ENCODE results near the gene BCL2A1.
"Not testable (repeated sequence)": the region's sequence is repeated elsewhere in the genome, so short reads cannot be mapped to it uniquely, and the experiment has no call there.

The BCL2A1 gene

GRCh38 chr15:79970624-79971434 lies at the start of gene BCL2A1:
Gene BCL2A1 (minus strand): TSS chr15:79971196. CDS start chr15:79971119, 77 bp downstream.
- no peak for DNase-seq

GRCh38 chr15:80020731-80021130 lies 49.7 kb upstream of the BCL2A1 start:
- no peak for DNase-seq

GRCh38 chr15:80020149-80020548 lies 49.2 kb upstream of the BCL2A1 start:
- DNase-seq, result not testable (repeated sequence)

- no peak for DNase-seq
These were observed 48.3 kb upstream of the BCL2A1 start for GRCh38 chr15:80019168-80019745.

GRCh38 chr15:80017139-80017538 lies 46.1 kb upstream of the BCL2A1 start:
- not testable (repeated sequence) for DNase-seq

- DNase-seq, result not testable (repeated sequence)
These were observed 45.5 kb upstream of the BCL2A1 start for GRCh38 chr15:80016506-80016905.

- no peak for DNase-seq
These were observed 44.2 kb upstream of the BCL2A1 start for GRCh38 chr15:80015156-80015555.

GRCh38 chr15:80014186-80014585 lies 43.2 kb upstream of the BCL2A1 start:
- DNase-seq, result not testable (repeated sequence)

- DNase-seq, result no peak
These were observed 41.2 kb upstream of the BCL2A1 start for GRCh38 chr15:80012060-80012726.

GRCh38 chr15:80011596-80011995 lies 40.6 kb upstream of the BCL2A1 start:
- no peak for DNase-seq

GRCh38 chr15:80011041-80011523 lies 40.1 kb upstream of the BCL2A1 start:
- DNase-seq, result not testable (repeated sequence)

- no peak for DNase-seq
These were observed 39.2 kb upstream of the BCL2A1 start for GRCh38 chr15:80010131-80010673.

GRCh38 chr15:80007532-80007931 lies 36.5 kb upstream of the BCL2A1 start:
- no peak for DNase-seq

GRCh38 chr15:80006946-80007345 lies 36.0 kb upstream of the BCL2A1 start:
- no peak for DNase-seq

- no peak for DNase-seq
These were observed 33.0 kb upstream of the BCL2A1 start for GRCh38 chr15:80003934-80004472.

GRCh38 chr15:80003171-80003570 lies 32.2 kb upstream of the BCL2A1 start:
- DNase-seq, result no peak

- no peak for DNase-seq
These were observed 31.3 kb upstream of the BCL2A1 start for GRCh38 chr15:80002267-80002666.

- no peak for DNase-seq
These were observed 23.6 kb upstream of the BCL2A1 start for GRCh38 chr15:79994615-79995014.

- DNase-seq, result no peak
These were observed 20.8 kb upstream of the BCL2A1 start for GRCh38 chr15:79991826-79992225.

- DNase-seq, result no peak
These were observed 20.0 kb upstream of the BCL2A1 start for GRCh38 chr15:79990997-79991334.

- no peak for DNase-seq
These were observed 19.4 kb upstream of the BCL2A1 start for GRCh38 chr15:79990280-79990996.

GRCh38 chr15:79989682-79990081 lies 18.7 kb upstream of the BCL2A1 start:
- no peak for DNase-seq

GRCh38 chr15:79989183-79989582 lies 18.2 kb upstream of the BCL2A1 start:
- DNase-seq, result no peak
